H1 (cell line): ENCODE measurements around the gene DGAT2. TPM values are rescaled to one million over a fixed set of nuclear protein-coding genes. Genes with fewer than 3 reads are reported as not detected.

ENCODE experiments used
- CTCF ChIA-PET: fragments of 300-600 bp; sonication (Branson Sonifier 250); formaldehyde crosslinking; loops from one replicate; lab custom pipeline; 2021; ENCODE audit not compliant: partially characterized antibody; lab: Charles Lee
- POLR2A ChIA-PET: fragments of 300-600 bp; sonication (Branson Sonifier 250); formaldehyde crosslinking; loops from one replicate; lab custom pipeline; 2021; ENCODE audit warnings: inconsistent platforms; ENCODE audit not compliant: partially characterized antibody; lab: Charles Lee
- DNase-seq, 2 experiments: peaks; one replicate each; pipeline versions ENCODE4 v3.0.0 to v3.0.0-alpha.2; 2010 to 2022; ENCODE audit warnings: low spot score in 2 of 2, low read depth in 1 of 2, mixed read lengths in 1 of 2
- FAIRE-seq: peaks from 2 replicates; lab custom pipeline; 2011; peaks lifted over from hg19 to GRCh38; lab: Jason Lieb, UNC
- H2AFZ ChIP-seq: 2 replicates; pipeline ENCODE4 v1.8.1; 2012; ENCODE audit warnings: low read length, inconsistent platforms
- H2AK5ac ChIP-seq: 2 replicates; pipeline ENCODE4 v1.6.1; 2013; ENCODE audit warnings: low read depth, low read length
- H2BK120ac ChIP-seq: replicated peaks from 2 replicates; pipeline ENCODE3; 2013; ENCODE audit warnings: low read depth, low read length, inconsistent platforms
- H2BK12ac ChIP-seq: 2 replicates; pipeline ENCODE4 v1.6.1; 2013; ENCODE audit warnings: low read depth, low read length
- H2BK15ac ChIP-seq: 2 replicates; pipeline ENCODE4 v1.6.1; 2013; ENCODE audit warnings: low read length
- H2BK20ac ChIP-seq: 2 replicates; pipeline ENCODE4 v1.6.1; 2013; ENCODE audit warnings: low read length
- H2BK5ac ChIP-seq: 2 replicates; pipeline ENCODE4 v1.6.1; 2013; ENCODE audit warnings: low read depth, low read length
- H3K14ac ChIP-seq: 2 replicates; pipeline ENCODE4 v1.6.1; 2013; ENCODE audit warnings: inconsistent platforms; ENCODE audit not compliant: insufficient read length
- H3K18ac ChIP-seq: 2 replicates; pipeline ENCODE4 v1.6.1; 2013; ENCODE audit warnings: low read length; ENCODE audit errors: extremely low read depth
- H3K23ac ChIP-seq: 2 replicates; pipeline ENCODE4 v1.6.1; 2013; ENCODE audit warnings: inconsistent platforms; ENCODE audit not compliant: insufficient read length
- H3K23me2 ChIP-seq: 2 replicates; pipeline ENCODE4 v1.6.1; 2013; ENCODE audit warnings: low read depth, low read length
- H3K27ac ChIP-seq: 2 replicates; pipeline ENCODE4 v1.6.1; 2011; ENCODE audit warnings: low read depth, low read length, inconsistent platforms
- H3K27me3 ChIP-seq, 4 experiments: replicated peaks in 1 of 4; 1 replicate in 1 of 4; 2 replicates in 3 of 4; pipeline versions ENCODE4 v1.6.1 to v1.8.1; 2011 to 2013; ENCODE audit warnings: low read length in 3 of 4, mild to moderate bottlenecking in 3 of 4, inconsistent platforms in 2 of 4, mixed read lengths in 2 of 4, moderate library complexity in 1 of 4; ENCODE audit not compliant: control insufficient read depth in 3 of 4, insufficient read depth in 3 of 4; ENCODE audit errors: extremely low read depth in 1 of 4
- H3K36me3 ChIP-seq, 4 experiments: 2 replicates each; pipeline versions ENCODE4 v1.6.1 to v1.8.1; 2011 to 2013; ENCODE audit warnings: mild to moderate bottlenecking in 4 of 4, low read length in 3 of 4, moderate library complexity in 2 of 4, control low read depth in 1 of 4, inconsistent platforms in 1 of 4; ENCODE audit not compliant: insufficient read depth in 4 of 4, control insufficient read depth in 2 of 4
- H3K4ac ChIP-seq: replicated peaks from 2 replicates; pipeline ENCODE3; 2013; ENCODE audit warnings: low read length, low read depth, mixed read lengths, inconsistent platforms; ENCODE audit not compliant: insufficient read length
- H3K4me1 ChIP-seq, 4 experiments: replicated peaks in 1 of 4; 1 replicate in 1 of 4; 2 replicates in 3 of 4; pipeline versions ENCODE4 v1.6.1 to v1.8.1; 2011 to 2013; ENCODE audit warnings: low read length in 3 of 4, inconsistent platforms in 2 of 4, mixed read lengths in 1 of 4; ENCODE audit not compliant: insufficient read depth in 4 of 4, control insufficient read depth in 3 of 4
- H3K4me2 ChIP-seq, 2 experiments: 2 replicates each; pipeline versions ENCODE4 v1.6.1 to v1.8.1; 2011 to 2013; ENCODE audit warnings: low read depth in 2 of 2, low read length in 2 of 2, control low read depth in 1 of 2, inconsistent platforms in 1 of 2, mild to moderate bottlenecking in 1 of 2; ENCODE audit not compliant: insufficient read depth in 1 of 2
- H3K4me3 ChIP-seq, 4 experiments: fragments of 200-600, 300-600 bp in 1 of 4; sonication (generic), shearing (Covaris generic), sonication (Bioruptor Twin) in 1 of 4; 2 replicates each; pipeline versions ENCODE4 v1.5.1 to v1.8.1; 2011 to 2016; ENCODE audit warnings: low read length in 4 of 4, low read depth in 3 of 4, control low read depth in 2 of 4, inconsistent platforms in 2 of 4, mild to moderate bottlenecking in 2 of 4, mixed read lengths in 1 of 4, moderate library complexity in 1 of 4; ENCODE audit not compliant: insufficient read depth in 2 of 4; ENCODE audit errors: extremely low read depth in 1 of 4
- H3K56ac ChIP-seq: replicated peaks from 2 replicates; pipeline ENCODE3; 2013; ENCODE audit warnings: low read depth, mild to moderate bottlenecking, mixed read lengths, low read length, inconsistent platforms; ENCODE audit not compliant: insufficient read length
- H3K79me1 ChIP-seq: 2 replicates; pipeline ENCODE4 v1.6.1; 2013; ENCODE audit warnings: low read depth, low read length, control low read depth
- H3K79me2 ChIP-seq, 2 experiments: 2 replicates each; pipeline versions ENCODE4 v1.6.1 to v1.8.1; 2012 to 2013; ENCODE audit warnings: low read length in 2 of 2, mild to moderate bottlenecking in 2 of 2, inconsistent platforms in 1 of 2; ENCODE audit not compliant: insufficient read depth in 2 of 2, control insufficient read depth in 1 of 2
- H3K9ac ChIP-seq, 4 experiments: replicated peaks in 1 of 4; 1 replicate in 1 of 4; 2 replicates in 3 of 4; pipeline versions ENCODE4 v1.6.1 to v1.8.1; 2011 to 2013; ENCODE audit warnings: low read depth in 3 of 4, low read length in 3 of 4, control low read depth in 2 of 4, mild to moderate bottlenecking in 2 of 4, moderate library complexity in 2 of 4, inconsistent platforms in 1 of 4; ENCODE audit errors: extremely low read depth in 1 of 4
- H3K9me3 ChIP-seq, 2 experiments: 2 replicates each; pipeline versions ENCODE4 v1.6.1 to v1.8.1; 2012 to 2013; ENCODE audit warnings: mild to moderate bottlenecking in 2 of 2, moderate library complexity in 2 of 2, control low read depth in 1 of 2, inconsistent platforms in 1 of 2, low read depth in 1 of 2, low read length in 1 of 2, mixed read lengths in 1 of 2; ENCODE audit not compliant: insufficient read depth in 2 of 2
- H4K20me1 ChIP-seq, 2 experiments: replicated peaks in 1 of 2; 2 replicates each; pipeline versions ENCODE3 to v1.8.1; 2011 to 2013; ENCODE audit warnings: inconsistent platforms in 2 of 2, low read length in 2 of 2, mild to moderate bottlenecking in 1 of 2; ENCODE audit not compliant: insufficient read depth in 2 of 2, control insufficient read depth in 1 of 2
- H4K5ac ChIP-seq: 2 replicates; pipeline ENCODE4 v1.6.1; 2013; ENCODE audit warnings: low read length, low read depth, mixed read lengths, inconsistent platforms; ENCODE audit not compliant: insufficient read length
- H4K8ac ChIP-seq: 2 replicates; pipeline ENCODE4 v1.8.0; 2013; ENCODE audit warnings: mild to moderate bottlenecking, moderate library complexity, low read length, inconsistent platforms; ENCODE audit not compliant: insufficient read depth; ENCODE audit errors: extremely low read depth
- H4K91ac ChIP-seq: replicated peaks from 2 replicates; pipeline ENCODE3; 2013; ENCODE audit warnings: low read length, mixed read lengths, inconsistent platforms; ENCODE audit not compliant: insufficient read length
- BACH1 ChIP-seq: IDR thresholded peaks from 2 replicates; pipeline ENCODE4 v1.6.1; 2012; ENCODE audit warnings: low read length, improper control_type of control experiment
- CEBPB ChIP-seq: IDR thresholded peaks from 2 replicates; pipeline ENCODE4 v1.6.1; 2012; ENCODE audit warnings: low read depth, low read length
- CHD1 ChIP-seq: IDR thresholded peaks from 2 replicates; pipeline ENCODE4 v1.6.1; 2012; ENCODE audit warnings: low read depth, low read length, improper control_type of control experiment
- CHD2 ChIP-seq: IDR thresholded peaks from 2 replicates; pipeline ENCODE4 v1.6.1; 2012; ENCODE audit warnings: low read length, improper control_type of control experiment
- CTBP2 ChIP-seq: IDR thresholded peaks from 2 replicates; pipeline ENCODE4 v1.7.0; 2011; ENCODE audit warnings: borderline replicate concordance, mild to moderate bottlenecking, moderate library complexity, mixed read lengths, low read length; ENCODE audit not compliant: insufficient read depth, insufficient read length
- JUN ChIP-seq: IDR thresholded peaks from 2 replicates; pipeline ENCODE4 v1.6.1; 2011; ENCODE audit warnings: low read depth, mild to moderate bottlenecking, improper control_type of control experiment, low read length
- MAFK ChIP-seq: IDR thresholded peaks from 2 replicates; pipeline ENCODE4 v1.6.1; 2012; ENCODE audit warnings: low read depth, mild to moderate bottlenecking, improper control_type of control experiment, low read length
- MAX ChIP-seq: IDR thresholded peaks from 2 replicates; pipeline ENCODE4 v1.6.1; 2012; ENCODE audit warnings: inconsistent platforms
- PHF8 ChIP-seq: fragments of 200-600 bp; sonication (generic); conservative IDR thresholded peaks from 2 replicates; pipeline ENCODE4 v1.7.1; 2012; ENCODE audit warnings: low read depth, mild to moderate bottlenecking, inconsistent platforms, low read length, moderate library complexity
- POLR2A ChIP-seq, 2 experiments: IDR thresholded peaks; 1 replicate in 1 of 2; 2 replicates in 1 of 2; pipeline ENCODE4 v1.6.1; 2011; ENCODE audit warnings: low read depth in 2 of 2, low read length in 2 of 2, mild to moderate bottlenecking in 2 of 2; ENCODE audit errors: control extremely low read depth in 1 of 2
- POU5F1 ChIP-seq: IDR thresholded peaks from 2 replicates; pipeline ENCODE4 v1.6.1; 2011; ENCODE audit warnings: low read depth, mild to moderate bottlenecking, low read length, moderate library complexity
- RBBP5 ChIP-seq: IDR thresholded peaks from 2 replicates; pipeline ENCODE4 v1.7.1; 2012; ENCODE audit warnings: low read depth, mild to moderate bottlenecking, inconsistent platforms, low read length, moderate library complexity, borderline replicate concordance
- RXRA ChIP-seq: IDR thresholded peaks from 2 replicates; pipeline ENCODE4 v1.6.1; 2011; ENCODE audit warnings: low read depth, mild to moderate bottlenecking, low read length, moderate library complexity; ENCODE audit not compliant: insufficient read depth
- SP2 ChIP-seq: IDR thresholded peaks from 2 replicates; pipeline ENCODE4 v1.6.1; 2012; ENCODE audit warnings: mild to moderate bottlenecking, low read length, inconsistent platforms
- TAF1 ChIP-seq: IDR thresholded peaks from 2 replicates; pipeline ENCODE4 v1.6.1; 2011; ENCODE audit warnings: mild to moderate bottlenecking, low read depth, low read length
- TBP ChIP-seq: IDR thresholded peaks from 2 replicates; pipeline ENCODE4 v1.6.1; 2011; ENCODE audit warnings: low read depth, low read length, improper control_type of control experiment
- WGBS, 2 experiments: shearing (Covaris generic) in 1 of 2; methylation state at CpG; one replicate each; pipeline versions ENCODE4 v1.1.6 to v1.1.7; 2013 to 2015; ENCODE audit warnings: low lambda C conversion rate in 2 of 2, mixed read lengths in 2 of 2, inconsistent platforms in 1 of 2, low coverage in 1 of 2, missing lambda C conversion rate in 1 of 2; ENCODE audit not compliant: insufficient replicate concordance in 2 of 2, insufficient coverage in 1 of 2, insufficient read length in 1 of 2; ENCODE audit errors: extremely low coverage in 1 of 2, missing lambda C conversion rate in 1 of 2; 5-methylcytosine and 5-hydroxymethylcytosine counted together
- polyA plus RNA-seq, 7 experiments: library from polyadenylated mRNA; depleted of rRNA in 3 of 7; stranded (reverse) in 5 of 7; unstranded in 2 of 7; fragments of >200 nt in 5 of 7; fragments of 200-250 nt in 2 of 7; gene quantifications; 1 replicate in 5 of 7; 2 replicates in 1 of 7; 4 replicates in 1 of 7; pipeline versions ENCODE4 v1.2.1 to v1.2.3, GENCODE V29; 2011 to 2013; ENCODE audit warnings: missing spikeins in 2 of 7, mixed read lengths in 2 of 7
- total RNA-seq: library from RNA; stranded (reverse); fragmentation: NEBNext Ultra II Directional; extraction: Animal tissue kit (Norgen Biotek cat#: 25700); gene quantifications from 2 replicates; pipeline ENCODE4 v1.2.1, GENCODE V29; 2021

Gene DGAT2
- total and polyA plus RNA-seq, 2 of the 8 experiments (the other 6 are each of a cell fraction or from before 2014, with no cell fraction given), result 3.2 to 5.9 TPM

GRCh38 chr11:75728992-75729391, 39.6 kb upstream of the DGAT2 start:
- Histone ChIP-seq H3K79me2 (no peaks in the 10 kb centered on the region), H3K56ac (no peak overlapping the region), H3K4me3 (no peak overlapping the region), H2AK5ac (no peak overlapping the region), H3K27me3 (no peaks in the 10 kb centered on the region), H2BK15ac (no peak overlapping the region), H2BK5ac (no peak overlapping the region), H2AFZ (no peak overlapping the region), H4K91ac (no peak overlapping the region), H4K5ac (no peak overlapping the region), H3K9me3 (no peaks in the 10 kb centered on the region), H3K23ac (no peak overlapping the region), H3K23me2 (no peaks in the 10 kb centered on the region), H3K36me3 (no peaks in the 10 kb centered on the region), H3K4me1 (no peaks in the 10 kb centered on the region), H3K79me1 (no peaks in the 10 kb centered on the region), H3K18ac (no peak overlapping the region), H2BK20ac (no peak overlapping the region), H2BK120ac (no peak overlapping the region), H3K4me2 (no peak overlapping the region), H2BK12ac (no peak overlapping the region), H3K27ac (no peak overlapping the region), H3K9ac (no peak overlapping the region), H4K8ac (no peak overlapping the region), H4K20me1 (no peaks in the 10 kb centered on the region), H3K14ac (no peak overlapping the region), H3K4ac (no peak overlapping the region)
- ChIA-PET POLR2A (no interaction called here), CTCF (interaction anchor here (0.6 to 2.1 kb wide), 6 partner anchors 23 to 496 kb away, joined by 3 to 8 read pairs (median 4); no protein-coding TSS in a partner anchor)
- DNase-seq (no peak), FAIRE-seq (no peak)
- WGBS, 2 experiments, result 97% methylated on average over 2 of the region's 2 CpGs; no CpG with 5 or more reads in 1 of the 2 experiments
- TF ChIP-seq TBP (no peak), CHD2 (no peak), RBBP5 (no peak), MAFK (no peak), POLR2A (IDR thresholded peaks at IDR 0.05; ENCODE audit: control extremely low read depth in 1 of 2, low read depth in 2 of 2, low read length in 2 of 2) (no peak), SP2 (no peak), BACH1 (no peak), JUN (no peak), CHD1 (no peak), PHF8 (no peak), MAX (no peak), RXRA (no peak), CTBP2 (no peak), CEBPB (no peak), POU5F1 (no peak), TAF1 (no peak)
